Measurements from ENCODE around the gene UTRN. TPM values are rescaled to one million over a fixed set of nuclear protein-coding genes. Genes with fewer than 3 reads are reported as not detected.

UTRN gene
- total RNA-seq, 4 donors from 2014 or later = 86.8 to 336 (median 231) TPM

DNA sequence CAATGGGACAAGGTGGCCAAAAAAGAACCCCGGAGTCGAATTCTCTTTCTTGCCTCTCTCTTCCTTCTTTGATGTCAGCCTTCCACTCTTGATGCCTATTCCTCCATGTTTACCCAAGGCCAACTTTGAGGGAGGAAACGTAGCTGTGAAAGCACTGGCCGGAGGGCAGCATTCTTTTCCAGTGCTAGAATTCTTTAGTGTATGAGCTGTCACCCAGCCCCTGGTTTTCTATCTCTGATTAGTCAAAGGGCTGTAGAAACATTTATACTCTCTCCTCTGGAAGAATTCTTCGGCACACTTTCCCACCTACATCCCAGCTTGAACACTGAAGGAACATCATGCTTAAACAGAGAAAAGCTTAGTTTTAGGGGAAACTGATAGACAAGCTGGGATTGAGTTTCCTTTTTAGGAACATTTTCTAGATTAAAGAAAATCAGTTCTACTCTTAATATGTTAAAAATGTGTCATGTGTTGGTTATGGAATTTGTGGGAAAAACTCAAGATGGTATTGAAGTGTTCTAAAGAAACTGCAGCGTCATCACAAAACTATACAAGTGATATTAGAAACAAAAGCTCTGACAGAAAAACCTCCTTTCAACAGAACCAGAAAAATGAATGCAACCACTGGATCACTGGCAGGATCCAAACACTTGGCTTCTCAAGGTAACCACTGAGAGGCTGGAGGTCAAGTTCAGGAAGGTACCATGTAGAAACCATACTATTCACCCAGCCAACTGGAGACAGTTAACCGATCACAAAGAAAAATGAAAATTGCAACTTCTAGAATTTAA lies 20.7 kb upstream of the UTRN start:
- Histone ChIP-seq H3K27me3 (no peaks in the 10 kb centered on the region), H3K36me3 (no peaks in the 10 kb centered on the region), H3K4me1 (peaks cover 0 to 11% of the 10 kb centered on the region in 2 donors), H3K9me3 (no peaks in the 10 kb centered on the region), H3K27ac (peak overlapping the region; percentile 58 to 66), H3K4me3 (no peak overlapping the region)
- intact Hi-C loops (cut with DNase I; ENCODE audit: low total_unique reads) = no loop called here
- DNase-seq = peak; percentile 23 to 31
- TF ChIP-seq, protein P1, sequence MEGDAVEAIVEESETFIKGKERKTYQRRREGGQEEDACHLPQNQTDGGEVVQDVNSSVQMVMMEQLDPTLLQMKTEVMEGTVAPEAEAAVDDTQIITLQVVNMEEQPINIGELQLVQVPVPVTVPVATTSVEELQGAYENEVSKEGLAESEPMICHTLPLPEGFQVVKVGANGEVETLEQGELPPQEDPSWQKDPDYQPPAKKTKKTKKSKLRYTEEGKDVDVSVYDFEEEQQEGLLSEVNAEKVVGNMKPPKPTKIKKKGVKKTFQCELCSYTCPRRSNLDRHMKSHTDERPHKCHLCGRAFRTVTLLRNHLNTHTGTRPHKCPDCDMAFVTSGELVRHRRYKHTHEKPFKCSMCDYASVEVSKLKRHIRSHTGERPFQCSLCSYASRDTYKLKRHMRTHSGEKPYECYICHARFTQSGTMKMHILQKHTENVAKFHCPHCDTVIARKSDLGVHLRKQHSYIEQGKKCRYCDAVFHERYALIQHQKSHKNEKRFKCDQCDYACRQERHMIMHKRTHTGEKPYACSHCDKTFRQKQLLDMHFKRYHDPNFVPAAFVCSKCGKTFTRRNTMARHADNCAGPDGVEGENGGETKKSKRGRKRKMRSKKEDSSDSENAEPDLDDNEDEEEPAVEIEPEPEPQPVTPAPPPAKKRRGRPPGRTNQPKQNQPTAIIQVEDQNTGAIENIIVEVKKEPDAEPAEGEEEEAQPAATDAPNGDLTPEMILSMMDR (IDR thresholded peaks at IDR 0.05) = no peak
- TF ChIP-seq POLR2A (IDR thresholded peaks at IDR 0.05) = no peak

DNA sequence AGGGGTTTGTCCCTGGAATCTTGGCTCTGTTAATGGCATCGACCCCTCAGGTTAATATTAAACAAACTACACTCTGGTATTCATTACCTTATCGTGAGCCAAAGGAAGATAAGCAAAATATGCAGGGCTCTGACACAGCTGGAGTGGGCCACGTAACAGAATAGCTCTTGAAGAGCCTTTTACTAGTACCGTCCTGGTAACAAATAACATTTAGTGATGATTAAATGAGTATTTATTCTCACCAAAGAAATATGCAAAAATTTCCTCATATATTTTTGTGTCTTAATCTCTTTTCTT lies 20.1 kb upstream of the UTRN start:
- no peak overlapping the region for H3K4me3 ChIP-seq
- no peaks in the 10 kb centered on the region for H3K9me3 ChIP-seq
- H3K36me3 ChIP-seq = no peaks in the 10 kb centered on the region
- no peak for DNase-seq
- H3K27ac ChIP-seq = peak overlapping the region; percentile 58 to 66
- TF ChIP-seq, protein P1 (IDR thresholded peaks at IDR 0.05) = no peak
- TF ChIP-seq POLR2A (IDR thresholded peaks at IDR 0.05) = no peak
- no peaks in the 10 kb centered on the region for H3K27me3 ChIP-seq
- H3K4me1 ChIP-seq = peaks cover 0 to 11% of the 10 kb centered on the region in 2 donors
- intact Hi-C loops (cut with DNase I; ENCODE audit: low total_unique reads) = no loop called here

DNA sequence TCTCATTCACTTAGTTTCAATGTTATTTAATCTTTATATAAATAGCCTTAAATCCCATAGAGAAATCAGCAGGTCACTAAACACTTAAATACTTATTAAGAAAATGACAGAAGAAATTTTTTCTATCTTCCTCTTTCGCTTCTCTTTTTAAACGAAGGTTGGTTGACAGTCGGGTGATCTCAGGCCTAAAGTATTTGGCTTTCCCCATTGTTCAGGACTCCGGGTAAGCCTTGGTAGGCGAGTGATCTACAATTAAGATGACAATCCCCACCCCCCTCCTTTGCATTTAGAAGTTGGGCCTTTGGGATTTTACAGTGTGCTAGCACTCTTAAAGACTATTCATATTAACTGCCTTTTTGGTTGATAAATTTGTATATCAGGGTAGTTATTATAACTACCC lies 19.7 kb upstream of the UTRN start:
- no peak for DNase-seq
- peaks cover 0 to 11% of the 10 kb centered on the region in 2 donors for H3K4me1 ChIP-seq
- H3K9me3 ChIP-seq = no peaks in the 10 kb centered on the region
- no peak for TF ChIP-seq POLR2A (IDR thresholded peaks at IDR 0.05)
- TF ChIP-seq, protein P1 (IDR thresholded peaks at IDR 0.05) = no peak
- no peaks in the 10 kb centered on the region for H3K36me3 ChIP-seq
- H3K27ac ChIP-seq = peak overlapping the region; percentile 58 to 66
- no peaks in the 10 kb centered on the region for H3K27me3 ChIP-seq
- intact Hi-C loops (cut with DNase I; ENCODE audit: low total_unique reads) = no loop called here
- H3K4me3 ChIP-seq = no peak overlapping the region

DNA sequence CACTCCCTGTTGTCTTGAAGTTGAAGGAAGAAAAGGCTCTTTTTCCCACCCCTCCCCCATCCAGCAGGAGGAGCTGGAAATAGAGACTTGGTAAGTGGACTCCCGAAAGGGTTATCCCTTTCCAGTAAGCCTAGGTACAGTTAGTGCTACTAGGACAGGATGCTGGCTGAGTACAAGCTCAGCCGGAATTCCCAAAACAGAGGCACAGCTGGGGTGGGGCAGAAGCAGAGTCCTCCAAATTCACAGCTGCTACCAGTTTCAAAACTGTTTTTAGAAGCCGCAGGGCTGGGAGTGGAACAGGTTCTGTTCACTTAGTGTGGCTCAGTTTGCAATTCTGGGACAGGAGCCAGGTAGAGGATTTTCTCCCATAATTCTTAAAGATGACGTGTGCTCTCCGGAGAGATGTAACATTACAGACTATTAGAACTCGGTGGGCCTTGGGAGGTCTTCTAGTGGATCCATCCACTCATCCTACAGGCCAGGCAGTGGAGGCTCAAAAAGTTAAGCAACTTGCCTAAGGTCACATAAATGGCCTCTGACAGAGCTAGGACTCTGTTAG lies 19.0 kb upstream of the UTRN start:
- intact Hi-C loops (cut with DNase I; ENCODE audit: low total_unique reads) = no loop called here
- DNase-seq = peak; percentile 66 to 69
- peak overlapping the region; percentile 58 to 66 for H3K27ac ChIP-seq

More for the DNA sequence above, 19.0 kb upstream of the UTRN start:
- Histone ChIP-seq H3K36me3 (no peaks in the 10 kb centered on the region), H3K27me3 (no peaks in the 10 kb centered on the region), H3K9me3 (no peaks in the 10 kb centered on the region), H3K4me3 (no peak overlapping the region), H3K4me1 (peaks cover 0 to 11% of the 10 kb centered on the region in 2 donors)
- TF ChIP-seq, protein P1 (IDR thresholded peaks at IDR 0.05) = no peak
- TF ChIP-seq POLR2A (IDR thresholded peaks at IDR 0.05) = no peak
